NCI-H2171 (cell line): ENCODE results near the gene MXD4.
"Not testable (repeated sequence)": the region's sequence is repeated elsewhere in the genome, so short reads cannot be mapped to it uniquely, and the experiment has no call there.

ENCODE experiments used
- DNase-seq: peaks from one replicate; lab custom pipeline; 2025; lab: John Stamatoyannopoulos, UW

MXD4 gene

GRCh38 chr4:2275044-2275397 lies 13.1 kb upstream of the MXD4 start:
- DNase-seq = not testable (repeated sequence)

GRCh38 chr4:2274320-2275043 lies 12.6 kb upstream of the MXD4 start:
- no peak for DNase-seq

- no peak for DNase-seq
Observed at GRCh38 chr4:2273657-2274319, 11.9 kb upstream of the MXD4 start.

GRCh38 chr4:2273221-2273620 lies 11.3 kb upstream of the MXD4 start:
- DNase-seq = no peak

- DNase-seq = no peak
Observed at GRCh38 chr4:2272828-2273120, 10.9 kb upstream of the MXD4 start.

- DNase-seq = no peak
Observed at GRCh38 chr4:2272026-2272827, 10.3 kb upstream of the MXD4 start.

GRCh38 chr4:2271279-2272025 lies 9.5 kb upstream of the MXD4 start:
- DNase-seq = no peak

GRCh38 chr4:2270341-2271165 lies 8.6 kb upstream of the MXD4 start:
- no peak for DNase-seq

- no peak for DNase-seq
Observed at GRCh38 chr4:2269618-2270163, 7.8 kb upstream of the MXD4 start.

GRCh38 chr4:2269206-2269531 lies 7.3 kb upstream of the MXD4 start:
- no peak for DNase-seq

- no peak for DNase-seq
Observed at GRCh38 chr4:2268357-2269205, 6.7 kb upstream of the MXD4 start.

- DNase-seq = no peak
Observed at GRCh38 chr4:2267841-2268240, 5.9 kb upstream of the MXD4 start.

GRCh38 chr4:2267320-2267811 lies 5.5 kb upstream of the MXD4 start:
- no peak for DNase-seq

- DNase-seq = no peak
Observed at GRCh38 chr4:2266821-2267220, 4.9 kb upstream of the MXD4 start.

- no peak for DNase-seq
Observed at GRCh38 chr4:2266181-2266580, 4.3 kb upstream of the MXD4 start.

GRCh38 chr4:2265113-2266110 lies 3.5 kb upstream of the MXD4 start:
- DNase-seq = no peak

GRCh38 chr4:2264481-2265041 lies 2.7 kb upstream of the MXD4 start:
- DNase-seq = no peak

- DNase-seq = no peak
Observed at GRCh38 chr4:2263926-2264321, 2.0 kb upstream of the MXD4 start.

GRCh38 chr4:2262944-2263250 lies 988 bp upstream of the MXD4 start:
- no peak for DNase-seq
